Measurements from ENCODE around the gene GTF3C5.

GRCh38 chr9:133041958-133042357 is 11.2 kb downstream of the GTF3C5 start:
- TF ChIP-seq CTCF (IDR thresholded peaks at IDR 0.05; ENCODE audit: insufficient read depth, low read length, poor library complexity, severe bottlenecking) = no peak
- no peak for TF ChIP-seq EZH2phosphoT487 (conservative IDR thresholded peaks at IDR 0.05; ENCODE audit: low read length)

Data from SU-DHL-6 (cell line).